ENCODE results near the gene NLGN1.

GRCh38 chr3:174216019-174216418 lies 818.5 kb downstream of the NLGN1 start:
- no peak for TF ChIP-seq YY1 (IDR thresholded peaks at IDR 0.05; ENCODE audit: extremely low read depth, insufficient replicate concordance, low read depth, low read length)
- no peak for TF ChIP-seq CTCF (IDR thresholded peaks at IDR 0.05 in 2 of 3, conservative IDR thresholded peaks at IDR 0.05 in 1 of 3; ENCODE audit: borderline replicate concordance in 1 of 3, insufficient read depth in 1 of 3, low read depth in 2 of 3, low read length in 2 of 3)
- no peak for TF ChIP-seq EZH2phosphoT487 (IDR thresholded peaks at IDR 0.05; ENCODE audit: borderline replicate concordance)
- TF ChIP-seq POLR2A (IDR thresholded peaks at IDR 0.05; ENCODE audit: borderline replicate concordance, extremely low read depth, insufficient read depth, insufficient read length) = no peak
- no peak for TF ChIP-seq TCF7L2 (IDR thresholded peaks at IDR 0.05; ENCODE audit: borderline replicate concordance, extremely low read depth, insufficient read depth, insufficient read length)
- TF ChIP-seq SIN3A (IDR thresholded peaks at IDR 0.05; ENCODE audit: low read depth) = no peak
- no peak for TF ChIP-seq EGR1 (IDR thresholded peaks at IDR 0.05; ENCODE audit: low read depth)
- no peak for TF ChIP-seq RAD21 (IDR thresholded peaks at IDR 0.05; ENCODE audit: low read depth)
- no peak for TF ChIP-seq CEBPB (IDR thresholded peaks at IDR 0.05; ENCODE audit: low read depth)
- TF ChIP-seq EZH2 (IDR thresholded peaks at IDR 0.05) = no peak
- TF ChIP-seq ZFX (IDR thresholded peaks at IDR 0.05) = no peak
- no peak for TF ChIP-seq MAX (IDR thresholded peaks at IDR 0.05)
